ENCODE measurements around the gene NRXN2.

DNA sequence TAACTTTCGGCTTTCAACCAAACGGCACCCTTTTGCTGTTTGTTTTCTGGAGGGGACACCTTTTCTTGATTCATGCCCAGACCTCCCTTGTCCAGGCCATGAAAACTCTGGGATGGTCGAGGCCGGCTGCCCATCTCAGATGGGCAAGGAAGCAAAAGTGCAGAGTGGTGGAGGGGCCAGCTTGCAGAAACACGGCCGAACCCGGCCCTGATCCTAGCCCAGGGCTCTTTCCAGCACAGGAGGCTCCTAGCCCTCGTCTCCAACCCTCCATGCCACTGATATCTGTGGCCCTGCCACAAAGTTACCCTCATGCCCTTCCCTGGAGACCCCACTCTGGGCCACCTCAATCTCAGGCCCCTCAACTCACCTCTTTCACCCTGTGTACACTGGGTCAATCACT lies 150.9 kb downstream of the NRXN2 start:
- TF ChIP-seq MTA2 (IDR thresholded peaks at IDR 0.05; ENCODE audit: low read depth), result no peak
- no peak for TF ChIP-seq MXI1 (IDR thresholded peaks at IDR 0.05; ENCODE audit: low read depth, low read length)
- TF ChIP-seq, protein P1, sequence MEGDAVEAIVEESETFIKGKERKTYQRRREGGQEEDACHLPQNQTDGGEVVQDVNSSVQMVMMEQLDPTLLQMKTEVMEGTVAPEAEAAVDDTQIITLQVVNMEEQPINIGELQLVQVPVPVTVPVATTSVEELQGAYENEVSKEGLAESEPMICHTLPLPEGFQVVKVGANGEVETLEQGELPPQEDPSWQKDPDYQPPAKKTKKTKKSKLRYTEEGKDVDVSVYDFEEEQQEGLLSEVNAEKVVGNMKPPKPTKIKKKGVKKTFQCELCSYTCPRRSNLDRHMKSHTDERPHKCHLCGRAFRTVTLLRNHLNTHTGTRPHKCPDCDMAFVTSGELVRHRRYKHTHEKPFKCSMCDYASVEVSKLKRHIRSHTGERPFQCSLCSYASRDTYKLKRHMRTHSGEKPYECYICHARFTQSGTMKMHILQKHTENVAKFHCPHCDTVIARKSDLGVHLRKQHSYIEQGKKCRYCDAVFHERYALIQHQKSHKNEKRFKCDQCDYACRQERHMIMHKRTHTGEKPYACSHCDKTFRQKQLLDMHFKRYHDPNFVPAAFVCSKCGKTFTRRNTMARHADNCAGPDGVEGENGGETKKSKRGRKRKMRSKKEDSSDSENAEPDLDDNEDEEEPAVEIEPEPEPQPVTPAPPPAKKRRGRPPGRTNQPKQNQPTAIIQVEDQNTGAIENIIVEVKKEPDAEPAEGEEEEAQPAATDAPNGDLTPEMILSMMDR (IDR thresholded peaks at IDR 0.05 in 2 of 3, conservative IDR thresholded peaks at IDR 0.05 in 1 of 3; ENCODE audit: control insufficient read depth in 2 of 3, extremely low read depth in 1 of 3, insufficient read depth in 1 of 3, low read depth in 3 of 3, low read length in 3 of 3), result no peak
- no peak for TF ChIP-seq SMC3 (IDR thresholded peaks at IDR 0.05; ENCODE audit: borderline replicate concordance, low read length)
- TF ChIP-seq, protein P2, sequence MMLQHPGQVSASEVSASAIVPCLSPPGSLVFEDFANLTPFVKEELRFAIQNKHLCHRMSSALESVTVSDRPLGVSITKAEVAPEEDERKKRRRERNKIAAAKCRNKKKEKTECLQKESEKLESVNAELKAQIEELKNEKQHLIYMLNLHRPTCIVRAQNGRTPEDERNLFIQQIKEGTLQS (IDR thresholded peaks at IDR 0.05; ENCODE audit: borderline replicate concordance, extremely low read depth, low read depth, low read length), result no peak
- TF ChIP-seq YBX1 (IDR thresholded peaks at IDR 0.05), result no peak
